Measurements from ENCODE around the gene STK26. TPM values are rescaled to one million over a fixed set of nuclear protein-coding genes. Genes with fewer than 3 reads are reported as not detected.
A peak's percentile ranks its signal among the peaks of the same experiment; 100 is the strongest.

Gene STK26
- total and polyA plus RNA-seq, 2 experiments from 2014 or later: 65.2 to 110 TPM

- peaks cover 7% of the 10 kb centered on the region for H3K4me1 ChIP-seq (ENCODE audit: insufficient read depth)
- Mint-ChIP-seq H3K27me3 (ENCODE audit: insufficient read depth, low read depth, poor library complexity) (peaks cover 2% of the 10 kb centered on the region), H3K27ac (peak overlapping the region; percentile 90), H3K4me3 (peak overlapping the region; percentile 91), H3K9me3 (no peaks in the 10 kb centered on the region), H3K36me3 (ENCODE audit: low read depth) (no peaks in the 10 kb centered on the region), H3K4me1 (peaks cover 21% of the 10 kb centered on the region; the same call in 2 of the 3 replicates)
- H3K9me2 ChIP-seq (ENCODE audit: insufficient read depth): no peaks in the 10 kb centered on the region
- H3F3A ChIP-seq (replicated peaks; ENCODE audit: low read depth): no peaks in the 10 kb centered on the region
- peaks cover 34% of the 10 kb centered on the region for H3K79me2 ChIP-seq (replicated peaks; ENCODE audit: insufficient read depth)
- DNase-seq (ENCODE audit: low spot score) (peak; percentile 14), ATAC-seq (peak; percentile 40)
- peak overlapping the region; percentile 74; the same call in 1 of the 2 replicates for H3K27ac ChIP-seq (ENCODE audit: low read depth)
- H3K36me3 ChIP-seq (ENCODE audit: insufficient read depth): no peaks in the 10 kb centered on the region
- H3K27me3 ChIP-seq (ENCODE audit: insufficient read depth): 0 out of 2 replicates have a peak, but pooled peaks cover 4% of the 10 kb centered on the region
- no peak for TF ChIP-seq JUNB (IDR thresholded peaks at IDR 0.05; ENCODE audit: unreplicated experiment)
- TF ChIP-seq ETS1 (IDR thresholded peaks at IDR 0.05): no peak
- TF ChIP-seq CREB1 (CRISPR knock-in tag; IDR thresholded peaks at IDR 0.05; ENCODE audit: low read depth): no peak
- TF ChIP-seq POLR2AphosphoS5 (IDR thresholded peaks at IDR 0.05; ENCODE audit: low read depth): no peak
- no peak for TF ChIP-seq STAT1 (IDR thresholded peaks at IDR 0.05; ENCODE audit: unreplicated experiment)
- TF ChIP-seq, protein P1, sequence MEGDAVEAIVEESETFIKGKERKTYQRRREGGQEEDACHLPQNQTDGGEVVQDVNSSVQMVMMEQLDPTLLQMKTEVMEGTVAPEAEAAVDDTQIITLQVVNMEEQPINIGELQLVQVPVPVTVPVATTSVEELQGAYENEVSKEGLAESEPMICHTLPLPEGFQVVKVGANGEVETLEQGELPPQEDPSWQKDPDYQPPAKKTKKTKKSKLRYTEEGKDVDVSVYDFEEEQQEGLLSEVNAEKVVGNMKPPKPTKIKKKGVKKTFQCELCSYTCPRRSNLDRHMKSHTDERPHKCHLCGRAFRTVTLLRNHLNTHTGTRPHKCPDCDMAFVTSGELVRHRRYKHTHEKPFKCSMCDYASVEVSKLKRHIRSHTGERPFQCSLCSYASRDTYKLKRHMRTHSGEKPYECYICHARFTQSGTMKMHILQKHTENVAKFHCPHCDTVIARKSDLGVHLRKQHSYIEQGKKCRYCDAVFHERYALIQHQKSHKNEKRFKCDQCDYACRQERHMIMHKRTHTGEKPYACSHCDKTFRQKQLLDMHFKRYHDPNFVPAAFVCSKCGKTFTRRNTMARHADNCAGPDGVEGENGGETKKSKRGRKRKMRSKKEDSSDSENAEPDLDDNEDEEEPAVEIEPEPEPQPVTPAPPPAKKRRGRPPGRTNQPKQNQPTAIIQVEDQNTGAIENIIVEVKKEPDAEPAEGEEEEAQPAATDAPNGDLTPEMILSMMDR (conservative IDR thresholded peaks at IDR 0.05; ENCODE audit: low read depth in 2 of 2): peak; percentile 10 to 23; a peak in 2 of 4 replicates
- TF ChIP-seq, protein P2, sequence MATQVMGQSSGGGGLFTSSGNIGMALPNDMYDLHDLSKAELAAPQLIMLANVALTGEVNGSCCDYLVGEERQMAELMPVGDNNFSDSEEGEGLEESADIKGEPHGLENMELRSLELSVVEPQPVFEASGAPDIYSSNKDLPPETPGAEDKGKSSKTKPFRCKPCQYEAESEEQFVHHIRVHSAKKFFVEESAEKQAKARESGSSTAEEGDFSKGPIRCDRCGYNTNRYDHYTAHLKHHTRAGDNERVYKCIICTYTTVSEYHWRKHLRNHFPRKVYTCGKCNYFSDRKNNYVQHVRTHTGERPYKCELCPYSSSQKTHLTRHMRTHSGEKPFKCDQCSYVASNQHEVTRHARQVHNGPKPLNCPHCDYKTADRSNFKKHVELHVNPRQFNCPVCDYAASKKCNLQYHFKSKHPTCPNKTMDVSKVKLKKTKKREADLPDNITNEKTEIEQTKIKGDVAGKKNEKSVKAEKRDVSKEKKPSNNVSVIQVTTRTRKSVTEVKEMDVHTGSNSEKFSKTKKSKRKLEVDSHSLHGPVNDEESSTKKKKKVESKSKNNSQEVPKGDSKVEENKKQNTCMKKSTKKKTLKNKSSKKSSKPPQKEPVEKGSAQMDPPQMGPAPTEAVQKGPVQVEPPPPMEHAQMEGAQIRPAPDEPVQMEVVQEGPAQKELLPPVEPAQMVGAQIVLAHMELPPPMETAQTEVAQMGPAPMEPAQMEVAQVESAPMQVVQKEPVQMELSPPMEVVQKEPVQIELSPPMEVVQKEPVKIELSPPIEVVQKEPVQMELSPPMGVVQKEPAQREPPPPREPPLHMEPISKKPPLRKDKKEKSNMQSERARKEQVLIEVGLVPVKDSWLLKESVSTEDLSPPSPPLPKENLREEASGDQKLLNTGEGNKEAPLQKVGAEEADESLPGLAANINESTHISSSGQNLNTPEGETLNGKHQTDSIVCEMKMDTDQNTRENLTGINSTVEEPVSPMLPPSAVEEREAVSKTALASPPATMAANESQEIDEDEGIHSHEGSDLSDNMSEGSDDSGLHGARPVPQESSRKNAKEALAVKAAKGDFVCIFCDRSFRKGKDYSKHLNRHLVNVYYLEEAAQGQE (IDR thresholded peaks at IDR 0.05; ENCODE audit: unreplicated experiment): no peak
- peak overlapping the region; percentile 78; the same call in 1 of the 2 replicates for H2AFZ ChIP-seq
- 0 out of 2 replicates have a peak, but pooled peaks cover 4% of the 10 kb centered on the region for H4K20me1 ChIP-seq (replicated peaks; ENCODE audit: insufficient read depth)
- H3K4me2 ChIP-seq: peak overlapping the region; percentile 96
- H3K4me3 ChIP-seq: peak overlapping the region; percentile 72
Observed at GRCh38 chrX:132022198-132022966, 720 bp upstream of the STK26 start.

Data from GM23338 (cell line).